Measurements from ENCODE around the gene EYA2. TPM values are rescaled to one million over a fixed set of nuclear protein-coding genes. Genes with fewer than 3 reads are reported as not detected.

EYA2 gene
- total RNA-seq, 4 donors from 2014 or later: 2.0 to 11.0 (median 5.6) TPM

DNA sequence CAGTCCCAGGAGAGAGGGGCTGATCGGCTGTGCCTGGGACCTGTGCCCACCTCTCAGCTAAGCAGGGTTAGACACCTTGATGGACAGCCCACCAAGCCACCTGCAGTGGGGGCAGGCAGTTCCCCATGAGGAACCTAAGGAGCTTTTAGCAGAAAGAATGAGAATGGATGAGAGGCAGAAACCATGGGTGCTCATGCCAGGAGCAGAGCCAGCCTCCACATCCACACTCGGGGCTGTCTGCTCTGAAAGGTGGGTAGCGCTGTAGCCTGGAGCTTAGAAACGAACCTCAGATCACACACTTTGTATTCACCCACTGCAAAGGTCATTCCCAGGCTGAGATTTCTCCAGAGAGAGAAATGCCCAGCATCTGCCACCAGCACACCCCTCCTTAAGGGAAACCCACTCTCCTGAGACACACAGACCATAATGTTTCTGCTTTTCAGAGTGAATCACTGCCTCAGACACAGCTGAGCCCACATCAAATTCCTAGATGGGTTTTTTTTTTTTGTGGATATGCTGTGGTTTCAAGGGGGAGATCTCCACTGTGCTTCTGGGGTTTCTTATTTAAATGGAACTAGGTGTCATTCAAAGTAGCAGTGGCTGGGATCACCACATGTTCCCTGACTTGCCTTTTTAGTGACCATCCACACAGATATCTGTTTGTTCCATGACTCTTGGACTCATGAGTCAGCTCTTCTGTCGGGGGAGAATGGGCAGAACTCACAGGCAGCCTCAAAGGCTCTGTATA is 218.9 kb downstream of the EYA2 start:
- DNase-seq: no peak
- H3K36me3 ChIP-seq: no peaks in the 10 kb centered on the region
- no peak for TF ChIP-seq POLR2A (IDR thresholded peaks at IDR 0.05)
- TF ChIP-seq, protein P1, sequence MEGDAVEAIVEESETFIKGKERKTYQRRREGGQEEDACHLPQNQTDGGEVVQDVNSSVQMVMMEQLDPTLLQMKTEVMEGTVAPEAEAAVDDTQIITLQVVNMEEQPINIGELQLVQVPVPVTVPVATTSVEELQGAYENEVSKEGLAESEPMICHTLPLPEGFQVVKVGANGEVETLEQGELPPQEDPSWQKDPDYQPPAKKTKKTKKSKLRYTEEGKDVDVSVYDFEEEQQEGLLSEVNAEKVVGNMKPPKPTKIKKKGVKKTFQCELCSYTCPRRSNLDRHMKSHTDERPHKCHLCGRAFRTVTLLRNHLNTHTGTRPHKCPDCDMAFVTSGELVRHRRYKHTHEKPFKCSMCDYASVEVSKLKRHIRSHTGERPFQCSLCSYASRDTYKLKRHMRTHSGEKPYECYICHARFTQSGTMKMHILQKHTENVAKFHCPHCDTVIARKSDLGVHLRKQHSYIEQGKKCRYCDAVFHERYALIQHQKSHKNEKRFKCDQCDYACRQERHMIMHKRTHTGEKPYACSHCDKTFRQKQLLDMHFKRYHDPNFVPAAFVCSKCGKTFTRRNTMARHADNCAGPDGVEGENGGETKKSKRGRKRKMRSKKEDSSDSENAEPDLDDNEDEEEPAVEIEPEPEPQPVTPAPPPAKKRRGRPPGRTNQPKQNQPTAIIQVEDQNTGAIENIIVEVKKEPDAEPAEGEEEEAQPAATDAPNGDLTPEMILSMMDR (IDR thresholded peaks at IDR 0.05): no peak
- no peaks in the 10 kb centered on the region for H3K27me3 ChIP-seq
- H3K4me3 ChIP-seq: no peak overlapping the region
- H3K4me1 ChIP-seq: no peaks in the 10 kb centered on the region
- intact Hi-C loops (cut with DNase I; ENCODE audit: low total_unique reads): no loop called here
- no peaks in the 10 kb centered on the region for H3K9me3 ChIP-seq
- no peak overlapping the region for H3K27ac ChIP-seq

DNA sequence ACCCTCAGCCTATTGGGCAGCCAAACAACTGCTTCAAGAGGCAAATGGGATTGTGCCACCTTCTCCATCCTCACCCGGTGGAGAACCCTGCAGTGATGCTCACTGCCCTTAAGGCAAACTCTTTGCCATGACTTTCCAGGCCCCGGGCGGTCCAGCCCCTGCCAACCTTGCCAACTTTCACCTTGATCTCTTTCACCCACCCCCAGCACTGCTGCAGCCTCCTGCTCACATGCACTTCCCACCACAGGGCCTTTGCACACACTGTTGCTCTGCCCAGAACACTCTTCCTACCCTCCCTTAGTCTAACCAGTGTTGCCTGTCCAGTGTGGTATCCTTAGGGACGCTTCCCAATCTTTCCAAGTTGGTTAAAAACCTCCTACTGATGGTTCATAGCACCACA is 221.1 kb downstream of the EYA2 start:
- no peaks in the 10 kb centered on the region for H3K36me3 ChIP-seq

GRCh38 chr20:47117371-47117770 is 222.7 kb downstream of the EYA2 start:
- TF ChIP-seq, protein P1 (IDR thresholded peaks at IDR 0.05): no peak
- no peak for TF ChIP-seq POLR2A (IDR thresholded peaks at IDR 0.05)
- intact Hi-C loops (cut with DNase I; ENCODE audit: low total_unique reads): no loop called here
- no peak overlapping the region for H3K4me3 ChIP-seq

More for the DNA sequence above, 221.1 kb downstream of the EYA2 start:
- H3K4me3 ChIP-seq: no peak overlapping the region
- H3K9me3 ChIP-seq: no peaks in the 10 kb centered on the region
- intact Hi-C loops (cut with DNase I; ENCODE audit: low total_unique reads): no loop called here
- no peak for DNase-seq
- H3K4me1 ChIP-seq: no peaks in the 10 kb centered on the region
- TF ChIP-seq, protein P1 (IDR thresholded peaks at IDR 0.05): no peak
- TF ChIP-seq POLR2A (IDR thresholded peaks at IDR 0.05): no peak
- H3K27me3 ChIP-seq: no peaks in the 10 kb centered on the region
- H3K27ac ChIP-seq: no peak overlapping the region

GRCh38 chr20:47117773-47118172 is 223.1 kb downstream of the EYA2 start:
- Histone ChIP-seq H3K27me3 (no peaks in the 10 kb centered on the region), H3K36me3 (no peaks in the 10 kb centered on the region), H3K4me3 (no peak overlapping the region), H3K27ac (peak overlapping the region; percentile 38 to 65), H3K4me1 (no peaks in the 10 kb centered on the region), H3K9me3 (no peaks in the 10 kb centered on the region)
- TF ChIP-seq, protein P1 (IDR thresholded peaks at IDR 0.05): no peak
- TF ChIP-seq POLR2A (IDR thresholded peaks at IDR 0.05): no peak
- DNase-seq: no peak
- intact Hi-C loops (cut with DNase I; ENCODE audit: low total_unique reads): no loop called here

More at GRCh38 chr20:47117371-47117770, 222.7 kb downstream of the EYA2 start:
- peak in 1 of 2 donors; percentile 34 for DNase-seq
- Histone ChIP-seq H3K4me1 (no peaks in the 10 kb centered on the region), H3K9me3 (no peaks in the 10 kb centered on the region), H3K27ac (peak overlapping the region; percentile 38 to 65), H3K27me3 (no peaks in the 10 kb centered on the region), H3K36me3 (no peaks in the 10 kb centered on the region)

DNA sequence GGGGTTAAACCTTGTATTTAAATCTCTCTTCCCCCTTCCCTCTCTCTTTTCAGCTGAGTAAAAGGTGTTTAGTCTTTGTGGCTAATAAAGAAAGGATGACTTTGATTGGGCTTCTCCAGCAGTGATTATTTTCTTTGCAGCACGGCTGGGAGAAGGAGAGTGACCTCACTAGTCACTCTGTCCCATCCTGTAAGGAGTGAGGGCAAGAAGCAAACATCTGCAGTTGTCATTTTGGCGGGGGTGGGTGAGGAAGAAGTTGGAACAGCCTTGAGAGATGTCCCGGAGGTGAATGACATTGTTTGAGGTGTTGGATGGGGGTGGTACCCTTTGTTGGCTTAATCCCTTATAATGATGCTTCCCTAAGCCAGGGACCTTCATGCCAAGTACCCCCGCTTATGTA is 223.6 kb downstream of the EYA2 start:
- Histone ChIP-seq H3K27me3 (no peaks in the 10 kb centered on the region), H3K36me3 (no peaks in the 10 kb centered on the region), H3K27ac (peak overlapping the region; percentile 38 to 65), H3K4me1 (no peaks in the 10 kb centered on the region), H3K9me3 (no peaks in the 10 kb centered on the region), H3K4me3 (no peak overlapping the region)
- intact Hi-C loops (cut with DNase I; ENCODE audit: low total_unique reads): no loop called here
- no peak for TF ChIP-seq POLR2A (IDR thresholded peaks at IDR 0.05)
- TF ChIP-seq, protein P1 (IDR thresholded peaks at IDR 0.05): no peak
- DNase-seq: no peak
